ENCODE results near the gene CFAP46. TPM values are rescaled to one million over a fixed set of nuclear protein-coding genes. Genes with fewer than 3 reads are reported as not detected.

The CFAP46 gene
- total RNA-seq, 1 experiment from 2014 or later, result 3.3 TPM

GRCh38 chr10:132861116-132861691, 81.2 kb downstream of the CFAP46 start:
- Mint-ChIP-seq H3K27ac (no peak overlapping the region), H3K9me3 (no peaks in the 10 kb centered on the region), H3K4me3 (no peak overlapping the region), H3K27me3 (ENCODE audit: low read depth) (no peaks in the 10 kb centered on the region), H3K36me3 (no peaks in the 10 kb centered on the region), H3K4me1 (peaks cover 2% of the 10 kb centered on the region)
- TF ChIP-seq JAZF1 (CRISPR knock-in tag; IDR thresholded peaks at IDR 0.05) (no peak), ZNF219 (CRISPR knock-in tag; IDR thresholded peaks at IDR 0.05; ENCODE audit: borderline replicate concordance) (no peak), MYBL2 (CRISPR knock-in tag; IDR thresholded peaks at IDR 0.05) (no peak), TCF7 (CRISPR knock-in tag; IDR thresholded peaks at IDR 0.05; ENCODE audit: low read depth) (no peak), NR2C2 (CRISPR knock-in tag; IDR thresholded peaks at IDR 0.05) (no peak), GRHL2 (CRISPR knock-in tag; IDR thresholded peaks at IDR 0.05; ENCODE audit: insufficient replicate concordance, severe bottlenecking) (no peak), SOX15 (CRISPR knock-in tag; IDR thresholded peaks at IDR 0.05) (no peak), ZNF263 (CRISPR knock-in tag; IDR thresholded peaks at IDR 0.05; ENCODE audit: low read depth) (no peak), FOXP1 (CRISPR knock-in tag; IDR thresholded peaks at IDR 0.05; ENCODE audit: borderline replicate concordance) (no peak)
- TF ChIP-seq, protein P1, sequence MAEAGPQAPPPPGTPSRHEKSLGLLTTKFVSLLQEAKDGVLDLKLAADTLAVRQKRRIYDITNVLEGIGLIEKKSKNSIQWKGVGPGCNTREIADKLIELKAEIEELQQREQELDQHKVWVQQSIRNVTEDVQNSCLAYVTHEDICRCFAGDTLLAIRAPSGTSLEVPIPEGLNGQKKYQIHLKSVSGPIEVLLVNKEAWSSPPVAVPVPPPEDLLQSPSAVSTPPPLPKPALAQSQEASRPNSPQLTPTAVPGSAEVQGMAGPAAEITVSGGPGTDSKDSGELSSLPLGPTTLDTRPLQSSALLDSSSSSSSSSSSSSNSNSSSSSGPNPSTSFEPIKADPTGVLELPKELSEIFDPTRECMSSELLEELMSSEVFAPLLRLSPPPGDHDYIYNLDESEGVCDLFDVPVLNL (CRISPR knock-in tag; IDR thresholded peaks at IDR 0.05; ENCODE audit: borderline replicate concordance, low read depth), result no peak
- CTCF ChIA-PET, result interaction anchor here (0.6 to 1.4 kb wide), 8 partner anchors 8 to 267 kb away, joined by 3 to 4 read pairs (median 3); no protein-coding TSS in a partner anchor
- DNase-seq (ENCODE audit: low spot score) (peak; percentile 8), ATAC-seq (no peak)
- POLR2A ChIA-PET, result no interaction called here

DNA sequence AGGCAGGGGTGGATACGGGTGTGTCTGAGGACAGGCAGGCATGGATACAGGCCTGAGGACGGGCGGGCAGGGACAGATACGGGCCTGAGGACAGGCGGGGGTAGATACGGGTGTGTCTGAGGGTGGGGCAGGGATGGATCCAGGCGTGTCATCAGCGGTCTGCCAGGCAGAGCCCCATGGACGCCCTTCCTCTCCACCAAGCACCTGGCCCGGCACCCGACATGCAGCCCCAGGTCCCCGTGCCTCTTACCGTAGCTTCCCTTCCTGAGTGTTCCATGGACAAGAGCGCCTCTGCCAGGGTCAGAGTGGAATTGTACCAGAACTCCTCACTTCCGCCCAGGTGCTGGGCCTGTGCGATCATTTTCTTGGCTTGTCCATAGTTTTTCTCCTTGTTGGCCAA, 81.8 kb downstream of the CFAP46 start:
- DNase-seq (ENCODE audit: low spot score) (peak; percentile 39), ATAC-seq (no peak)
- ChIA-PET CTCF (interaction anchor here (0.6 to 1.6 kb wide), 9 partner anchors 9 to 267 kb away, joined by 3 to 8 read pairs (median 4); no protein-coding TSS in a partner anchor), POLR2A (no interaction called here)
- peaks cover 2% of the 10 kb centered on the region for H3K4me1 Mint-ChIP-seq
- H3K36me3 Mint-ChIP-seq, result no peaks in the 10 kb centered on the region
- H3K9me3 Mint-ChIP-seq, result 0 out of 2 replicates have a peak, but pooled peaks cover 1% of the 10 kb centered on the region
- H3K4me3 Mint-ChIP-seq, result no peak overlapping the region
- H3K27me3 Mint-ChIP-seq (ENCODE audit: low read depth), result no peaks in the 10 kb centered on the region
- TF ChIP-seq FOXJ3 (CRISPR knock-in tag; IDR thresholded peaks at IDR 0.05; ENCODE audit: borderline replicate concordance) (no peak), FOXK1 (CRISPR knock-in tag; IDR thresholded peaks at IDR 0.05) (no peak), MXD4 (CRISPR knock-in tag; IDR thresholded peaks at IDR 0.05; ENCODE audit: borderline replicate concordance) (no peak), JAZF1 (CRISPR knock-in tag; IDR thresholded peaks at IDR 0.05) (no peak), GTF2I (CRISPR knock-in tag; conservative IDR thresholded peaks at IDR 0.05) (no peak), PRRX2 (CRISPR knock-in tag; IDR thresholded peaks at IDR 0.05) (no peak), TEAD4 (CRISPR knock-in tag; IDR thresholded peaks at IDR 0.05) (no peak)
- TF ChIP-seq, protein P1 (CRISPR knock-in tag; IDR thresholded peaks at IDR 0.05; ENCODE audit: borderline replicate concordance, low read depth), result no peak
- TF ChIP-seq, protein P2, sequence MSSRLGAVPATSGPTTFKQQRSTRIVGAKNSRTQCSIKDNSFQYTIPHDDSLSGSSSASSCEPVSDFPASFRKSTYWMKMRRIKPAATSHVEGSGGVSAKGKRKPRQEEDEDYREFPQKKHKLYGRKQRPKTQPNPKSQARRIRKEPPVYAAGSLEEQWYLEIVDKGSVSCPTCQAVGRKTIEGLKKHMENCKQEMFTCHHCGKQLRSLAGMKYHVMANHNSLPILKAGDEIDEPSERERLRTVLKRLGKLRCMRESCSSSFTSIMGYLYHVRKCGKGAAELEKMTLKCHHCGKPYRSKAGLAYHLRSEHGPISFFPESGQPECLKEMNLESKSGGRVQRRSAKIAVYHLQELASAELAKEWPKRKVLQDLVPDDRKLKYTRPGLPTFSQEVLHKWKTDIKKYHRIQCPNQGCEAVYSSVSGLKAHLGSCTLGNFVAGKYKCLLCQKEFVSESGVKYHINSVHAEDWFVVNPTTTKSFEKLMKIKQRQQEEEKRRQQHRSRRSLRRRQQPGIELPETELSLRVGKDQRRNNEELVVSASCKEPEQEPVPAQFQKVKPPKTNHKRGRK (CRISPR knock-in tag; IDR thresholded peaks at IDR 0.05; ENCODE audit: borderline replicate concordance), result no peak
- peak overlapping the region; percentile 92; the same call in 1 of the 2 replicates for H3K27ac Mint-ChIP-seq

- ChIA-PET CTCF (interaction anchor here (1.6 kb wide), 2 partner anchors 9 to 10 kb away, joined by 4 to 8 read pairs; no protein-coding TSS in a partner anchor), POLR2A (no interaction called here)
- TF ChIP-seq ZBTB21 (CRISPR knock-in tag; IDR thresholded peaks at IDR 0.05; ENCODE audit: borderline replicate concordance), result no peak
- TF ChIP-seq USF1 (CRISPR knock-in tag; IDR thresholded peaks at IDR 0.05), result no peak
- TF ChIP-seq ZNF263 (CRISPR knock-in tag; IDR thresholded peaks at IDR 0.05; ENCODE audit: low read depth), result no peak
- TF ChIP-seq CREM (CRISPR knock-in tag; IDR thresholded peaks at IDR 0.05), result no peak
- no peak for TF ChIP-seq ETV6 (CRISPR knock-in tag; IDR thresholded peaks at IDR 0.05)
- TF ChIP-seq, protein P3, sequence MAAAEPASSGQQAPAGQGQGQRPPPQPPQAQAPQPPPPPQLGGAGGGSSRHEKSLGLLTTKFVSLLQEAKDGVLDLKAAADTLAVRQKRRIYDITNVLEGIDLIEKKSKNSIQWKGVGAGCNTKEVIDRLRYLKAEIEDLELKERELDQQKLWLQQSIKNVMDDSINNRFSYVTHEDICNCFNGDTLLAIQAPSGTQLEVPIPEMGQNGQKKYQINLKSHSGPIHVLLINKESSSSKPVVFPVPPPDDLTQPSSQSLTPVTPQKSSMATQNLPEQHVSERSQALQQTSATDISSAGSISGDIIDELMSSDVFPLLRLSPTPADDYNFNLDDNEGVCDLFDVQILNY (CRISPR knock-in tag; IDR thresholded peaks at IDR 0.05), result no peak
- TF ChIP-seq GTF2I (CRISPR knock-in tag; conservative IDR thresholded peaks at IDR 0.05), result no peak
- no peak for TF ChIP-seq FOXP1 (CRISPR knock-in tag; IDR thresholded peaks at IDR 0.05; ENCODE audit: borderline replicate concordance)
- no peak for TF ChIP-seq TCF7 (CRISPR knock-in tag; IDR thresholded peaks at IDR 0.05; ENCODE audit: low read depth)
- ATAC-seq (no peak), DNase-seq (ENCODE audit: low spot score) (peak; percentile 6)
- 0 out of 2 replicates have a peak, but pooled peaks cover 3% of the 10 kb centered on the region for H3K9me3 Mint-ChIP-seq
- H3K4me1 Mint-ChIP-seq, result peaks cover 2% of the 10 kb centered on the region
- no peak overlapping the region for H3K4me3 Mint-ChIP-seq
- no peaks in the 10 kb centered on the region for H3K36me3 Mint-ChIP-seq
- H3K27ac Mint-ChIP-seq, result no peak overlapping the region
- no peaks in the 10 kb centered on the region for H3K27me3 Mint-ChIP-seq (ENCODE audit: low read depth)
Observed at GRCh38 chr10:132859084-132859855, 83.1 kb downstream of the CFAP46 start.
